Stimulated activated CD4-positive, alpha-beta T cell treated with anti-CD3 and anti-CD28 coated beads, TNF-alpha, amount 100 ng/mL, for 1 hour (primary cell): Measurements from ENCODE around the gene PATJ.
"Not testable (repeated sequence)": the region's sequence is repeated elsewhere in the genome, so short reads cannot be mapped to it uniquely, and the experiment has no call there.

Experiments used
- DNase-seq, 3 donors: peaks; one replicate each; pipeline ENCODE4 v3.0.0-alpha.2; 2020; ENCODE audit warnings: low read depth in 3 of 3, low spot score in 1 of 3

Gene PATJ

DNA sequence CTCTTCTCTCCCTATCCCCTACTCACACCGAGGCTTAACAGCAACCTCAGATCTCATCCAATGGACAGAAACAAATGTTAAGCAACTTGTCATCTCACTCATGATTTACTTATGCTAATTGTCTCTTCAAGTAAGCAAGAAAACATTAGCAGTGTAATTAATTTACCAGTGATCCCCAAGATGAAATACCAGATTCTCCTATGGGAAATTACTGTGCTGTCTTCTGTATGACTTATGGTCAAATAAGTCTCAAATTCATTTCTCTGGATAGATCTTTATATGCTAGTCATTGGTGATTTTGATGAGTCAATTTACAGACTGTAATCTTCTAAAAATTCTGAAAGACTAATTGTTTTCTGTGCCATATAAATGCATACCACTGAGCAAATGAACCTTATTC, 419.4 kb downstream of the PATJ start:
- no peak for DNase-seq

DNA sequence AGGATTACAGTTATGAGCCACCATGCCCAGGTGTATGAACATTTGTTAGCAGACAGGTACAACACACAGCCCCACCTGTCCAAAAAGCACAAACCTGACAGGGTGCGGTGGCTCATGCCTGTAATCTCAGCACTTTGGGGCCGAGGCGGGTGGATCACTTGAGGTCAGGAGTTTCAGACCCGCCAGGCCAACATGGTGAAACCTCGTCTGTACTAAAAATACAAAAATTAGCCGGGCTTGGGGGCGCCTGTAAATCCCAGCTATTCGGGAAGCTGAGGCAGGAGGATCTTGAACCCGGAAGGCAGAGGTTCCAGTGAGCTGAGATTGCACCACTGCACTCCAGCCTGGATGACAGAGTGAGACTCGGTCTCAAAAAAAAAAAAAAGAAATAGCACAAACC, 428.1 kb downstream of the PATJ start:
- not testable (repeated sequence) for DNase-seq

DNA sequence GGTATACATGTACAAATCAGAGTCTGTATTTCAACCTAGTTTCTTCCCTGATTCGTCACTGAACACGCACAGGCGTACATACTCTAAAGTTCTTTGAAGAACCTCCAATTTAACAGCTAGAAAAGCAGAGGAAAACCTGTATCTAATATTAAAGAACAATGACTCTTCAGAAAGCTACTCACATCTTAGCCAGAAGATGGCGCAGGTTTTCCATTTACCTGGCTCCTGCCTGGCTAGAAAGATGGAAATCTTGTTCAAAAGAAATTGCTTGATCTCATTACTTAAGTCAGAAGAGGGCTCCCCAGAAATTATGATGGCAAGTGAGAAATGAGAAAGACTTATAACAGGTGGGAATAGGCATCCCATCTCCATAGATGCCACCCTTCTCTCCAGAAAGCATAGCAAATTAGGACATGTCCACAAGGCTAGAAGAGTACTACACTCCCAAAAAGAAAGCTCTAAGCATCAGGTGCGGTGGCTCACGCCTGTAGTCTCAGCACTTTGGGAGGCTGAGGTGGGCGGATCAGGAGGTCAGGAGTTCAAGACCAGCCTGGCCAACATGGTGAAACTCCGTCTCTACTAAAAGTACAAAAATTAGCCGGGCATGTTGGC, 433.4 kb downstream of the PATJ start:
- DNase-seq = no peak

DNA sequence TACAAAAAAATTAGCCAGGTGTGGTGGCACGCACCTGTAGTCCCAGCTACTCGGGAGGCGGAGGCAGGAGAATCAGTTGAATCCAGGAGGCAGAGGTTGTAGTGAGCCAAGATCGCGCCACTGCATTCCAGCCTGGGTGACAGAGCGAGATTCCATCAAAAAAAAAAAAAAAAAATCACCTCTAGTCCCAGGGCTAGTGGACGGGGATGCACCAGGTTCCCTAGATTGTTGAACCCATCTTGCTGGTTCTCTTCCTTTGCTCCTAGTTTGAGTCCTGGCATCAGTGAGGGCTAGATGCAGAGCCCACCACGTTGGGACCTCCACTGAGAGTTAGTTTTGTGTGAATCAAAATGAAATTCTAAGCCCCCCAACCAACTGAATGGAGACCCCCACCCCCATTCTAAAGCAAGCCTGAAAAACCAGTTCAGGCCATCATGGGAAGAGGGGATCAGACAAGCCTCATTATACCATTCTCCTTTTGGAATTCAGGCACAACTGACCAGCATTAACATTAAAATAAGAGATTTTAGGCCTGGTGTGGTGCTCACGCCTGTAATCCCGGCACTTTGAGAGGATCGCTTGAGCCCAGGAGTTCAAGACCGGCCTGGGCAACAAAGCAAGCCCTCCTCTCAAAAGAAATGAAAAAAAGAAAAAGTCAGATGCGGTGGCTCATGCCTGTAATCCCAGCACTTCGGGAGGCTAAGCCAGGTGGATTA, 434.5 kb downstream of the PATJ start:
- DNase-seq = no peak

DNA sequence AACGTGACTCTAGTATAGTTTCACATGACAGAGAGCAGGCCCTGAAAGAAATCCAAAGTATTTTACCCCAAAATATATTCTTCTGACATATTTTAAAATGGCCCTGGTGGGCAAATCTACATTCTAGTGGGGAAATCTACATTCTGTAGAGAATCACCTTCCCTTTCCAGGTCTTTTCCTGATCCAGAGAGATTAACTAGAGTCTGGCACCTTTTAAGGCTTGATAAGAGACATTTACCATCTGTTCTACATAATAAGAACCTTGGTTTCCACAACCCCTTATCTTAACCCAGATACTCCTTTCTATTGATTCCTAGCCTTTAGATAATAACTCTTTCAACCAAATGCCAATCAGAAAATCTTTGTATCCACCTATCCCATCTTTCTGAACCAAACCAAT, 435.3 kb downstream of the PATJ start:
- DNase-seq = no peak

DNA sequence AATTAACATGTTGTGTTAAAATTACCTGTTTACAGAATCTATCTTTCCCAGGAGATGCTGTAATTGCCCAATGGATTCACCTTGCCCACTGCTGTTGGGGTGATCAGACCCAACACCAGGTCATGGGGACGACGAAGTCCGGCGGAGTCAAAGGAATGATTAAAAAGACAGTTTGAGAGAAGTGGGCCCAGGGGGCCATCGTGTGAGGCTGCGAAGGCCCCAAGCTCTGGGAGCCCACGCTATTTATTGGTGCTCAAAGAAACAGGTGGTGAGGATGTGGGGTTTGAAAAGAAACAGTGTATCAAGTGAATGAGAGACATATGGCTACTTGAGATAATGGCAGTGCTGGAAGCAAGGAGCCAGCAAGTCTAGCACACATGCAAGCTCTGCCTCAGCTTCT, 436.1 kb downstream of the PATJ start:
- DNase-seq = no peak

DNA sequence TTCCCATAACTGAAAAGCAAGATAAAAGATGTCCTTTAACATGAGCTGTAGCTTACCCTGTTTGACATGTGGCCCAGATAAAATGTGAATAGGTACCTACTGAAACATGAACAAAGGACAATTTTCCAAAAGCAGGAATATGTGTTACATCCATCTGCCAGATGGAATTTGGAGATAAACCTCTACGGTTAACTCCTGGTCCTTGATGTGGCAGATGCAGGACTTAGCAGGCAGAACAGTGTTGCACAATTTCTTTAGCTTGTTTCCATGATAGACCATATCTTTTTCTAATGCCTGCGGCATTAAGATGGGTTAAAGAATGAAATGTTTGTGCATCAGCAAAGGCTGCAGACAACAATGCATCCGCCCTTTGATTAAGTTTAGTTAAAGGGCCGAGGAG, 437.8 kb downstream of the PATJ start:
- DNase-seq = not testable (repeated sequence)

DNA sequence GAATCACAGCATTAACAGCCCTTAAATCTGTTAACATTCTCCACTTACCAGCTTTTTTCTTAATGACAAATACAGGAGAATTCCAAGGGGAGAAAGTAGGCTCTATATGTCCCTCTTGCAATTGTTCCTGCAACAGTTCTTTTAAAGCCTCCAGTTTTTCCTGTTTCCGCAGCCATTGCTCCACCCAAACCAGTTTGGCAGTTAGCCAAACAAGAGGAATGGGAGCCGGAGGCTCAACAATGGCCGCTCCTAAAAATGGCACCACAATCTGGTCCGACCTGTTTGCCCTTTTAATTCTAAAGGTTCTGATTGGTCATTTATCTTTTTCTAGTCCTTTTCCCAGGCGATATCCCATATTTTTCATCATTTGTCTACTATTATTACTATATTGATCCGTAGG, 438.4 kb downstream of the PATJ start:
- no peak for DNase-seq

DNA sequence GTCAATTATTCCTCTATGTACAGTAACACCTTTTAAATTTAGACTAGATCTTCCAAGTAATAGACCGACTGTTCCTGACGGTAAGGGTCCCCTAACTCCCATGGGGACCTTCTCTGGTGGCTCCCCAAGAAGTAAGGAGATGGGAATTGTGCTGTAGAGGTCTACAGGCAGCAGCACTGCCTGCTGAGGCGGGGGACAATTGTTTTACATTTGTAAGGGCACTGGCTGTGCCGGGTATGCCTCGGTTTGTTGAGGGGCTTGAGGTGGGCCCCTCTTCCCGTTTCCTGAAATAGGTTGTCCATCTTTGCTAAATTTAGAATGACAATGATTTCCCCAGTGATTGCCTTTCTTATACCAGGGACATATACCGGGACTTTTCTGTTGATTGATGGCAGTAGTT, 439.3 kb downstream of the PATJ start:
- DNase-seq = no peak

DNA sequence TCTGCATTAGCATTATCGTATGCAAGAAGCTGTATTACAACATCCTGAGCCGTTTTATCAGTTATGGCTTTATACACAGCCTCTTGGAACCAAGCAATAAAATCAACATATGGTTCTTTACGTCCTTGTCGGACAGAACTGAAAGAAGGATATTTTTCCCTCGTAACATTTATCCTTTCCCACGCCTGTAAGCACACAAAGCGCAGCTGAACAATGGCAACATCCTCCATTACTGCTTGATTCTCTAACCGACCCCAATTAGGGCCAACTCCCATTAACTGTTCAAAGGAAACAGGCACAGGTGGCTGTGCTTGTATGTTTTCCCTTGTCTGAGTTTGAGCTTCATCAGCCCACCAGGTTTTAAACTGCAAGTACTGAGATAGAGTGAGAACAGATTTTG, 439.9 kb downstream of the PATJ start:
- DNase-seq = not testable (repeated sequence)

DNA sequence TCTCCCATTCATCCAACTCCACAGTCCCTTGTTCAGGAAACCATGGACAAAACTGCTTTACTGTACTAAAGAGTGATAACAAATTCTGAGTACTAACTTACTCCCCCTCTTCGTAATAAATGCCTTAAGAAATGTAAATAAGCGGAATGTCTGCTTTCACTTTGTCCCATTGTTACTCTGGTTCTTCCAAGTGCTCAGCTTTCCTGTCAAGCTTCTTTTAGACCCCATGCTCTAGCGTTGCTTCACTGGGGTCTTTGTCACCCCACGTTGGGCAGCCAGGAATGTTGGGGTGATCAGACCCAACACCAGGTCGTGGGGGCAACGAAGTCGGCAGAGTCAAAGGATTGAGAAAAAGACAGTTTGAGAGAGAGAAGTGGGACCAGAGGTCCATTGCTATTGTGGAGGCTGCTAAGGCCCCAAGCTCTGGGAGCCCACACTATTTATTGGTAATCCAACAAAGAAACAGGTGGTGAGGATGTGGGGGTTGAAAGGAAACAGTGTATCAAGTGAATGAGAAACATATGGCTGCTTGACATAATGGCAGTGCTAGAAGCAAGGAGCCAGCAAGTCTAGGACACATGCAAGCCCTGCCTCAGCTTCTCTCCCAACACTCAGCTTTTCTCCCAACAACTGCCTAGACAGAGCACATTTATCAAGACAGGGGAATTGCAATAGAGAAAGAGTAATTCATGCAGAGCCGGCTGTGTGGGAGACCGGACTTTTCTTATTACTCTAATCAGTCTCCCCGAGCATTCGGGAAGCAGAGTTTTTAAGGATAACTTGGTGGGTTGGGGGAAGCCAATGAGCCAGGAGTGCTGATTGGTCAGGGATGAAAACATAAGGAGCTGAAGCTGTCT, 441.1 kb downstream of the PATJ start:
- not testable (repeated sequence) for DNase-seq

DNA sequence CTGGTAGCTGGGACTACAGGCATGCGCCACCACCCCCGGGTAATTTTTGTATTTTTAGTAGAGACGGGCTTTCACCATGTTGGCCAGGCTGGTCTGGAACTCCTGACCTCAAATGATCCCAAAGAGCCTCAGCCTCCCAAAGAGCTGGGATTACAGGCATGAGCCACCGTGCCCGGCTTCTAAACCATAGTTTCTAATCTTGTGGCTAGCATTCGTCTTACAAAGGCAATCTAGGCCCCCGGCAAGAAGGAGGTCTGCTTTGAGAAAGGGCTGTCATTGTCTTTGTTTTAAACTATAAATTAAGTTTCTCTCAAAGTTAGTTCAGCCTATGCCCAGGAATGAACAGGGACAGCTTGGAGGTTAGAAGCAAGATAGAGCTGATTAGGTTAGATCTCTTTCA, 442.1 kb downstream of the PATJ start:
- no peak for DNase-seq

DNA sequence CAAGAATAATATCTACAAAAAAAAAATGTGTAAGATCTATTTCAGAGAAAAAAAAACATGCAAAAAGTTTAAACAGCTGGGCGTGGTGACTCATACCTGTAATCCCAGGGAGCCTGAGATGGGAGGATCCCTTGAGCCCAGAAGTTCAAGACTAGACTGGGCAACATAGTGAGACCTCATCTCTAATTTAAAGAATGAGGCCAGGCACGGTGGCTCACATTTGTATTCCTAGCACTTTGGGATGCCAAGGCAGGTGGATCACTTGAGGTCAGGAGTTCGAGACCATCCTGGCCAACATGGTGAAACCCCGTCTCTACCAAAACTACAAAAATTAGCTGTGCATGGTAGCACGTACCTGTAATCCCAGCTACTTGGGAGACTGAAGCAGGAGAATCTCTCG, 443.0 kb downstream of the PATJ start:
- DNase-seq = not testable (repeated sequence)

DNA sequence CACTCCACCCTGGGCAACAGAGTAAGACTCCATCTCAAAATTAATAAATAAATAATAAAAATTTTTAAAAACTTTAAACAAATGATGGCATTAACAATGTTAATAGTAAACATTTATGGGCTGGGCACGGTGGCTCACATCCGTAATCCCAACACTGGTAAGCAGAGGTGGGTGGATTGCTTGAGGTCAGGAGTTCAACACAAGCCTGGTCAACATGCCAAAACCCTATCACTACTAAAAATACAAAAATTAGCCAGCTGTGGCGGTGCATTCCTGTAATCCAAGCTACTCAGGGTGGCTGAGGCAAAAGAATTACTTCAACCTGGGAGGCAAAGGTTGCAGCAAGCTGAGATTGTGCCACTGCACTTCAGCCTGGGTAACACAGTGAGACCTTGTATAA, 443.4 kb downstream of the PATJ start:
- DNase-seq = no peak

DNA sequence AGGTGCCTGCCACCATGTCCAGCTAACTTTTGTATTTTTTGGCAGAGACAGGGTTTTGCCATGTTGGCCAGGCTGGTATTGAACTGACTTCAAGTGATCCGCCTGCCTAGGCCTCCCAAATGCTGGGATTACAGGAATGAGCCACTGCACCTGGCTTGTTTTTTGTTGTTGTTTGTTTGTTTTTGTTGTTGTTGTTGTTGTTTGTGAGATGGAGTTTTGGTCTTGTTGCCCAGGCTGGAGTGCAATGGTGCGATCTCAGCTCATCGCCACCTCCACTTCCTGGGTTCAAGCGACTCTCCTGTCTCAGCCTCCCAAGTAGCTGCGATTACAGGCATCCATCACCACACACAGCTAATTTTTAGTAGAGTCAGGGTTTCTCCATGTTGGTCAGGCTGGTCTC, 445.3 kb downstream of the PATJ start:
- no peak for DNase-seq

DNA sequence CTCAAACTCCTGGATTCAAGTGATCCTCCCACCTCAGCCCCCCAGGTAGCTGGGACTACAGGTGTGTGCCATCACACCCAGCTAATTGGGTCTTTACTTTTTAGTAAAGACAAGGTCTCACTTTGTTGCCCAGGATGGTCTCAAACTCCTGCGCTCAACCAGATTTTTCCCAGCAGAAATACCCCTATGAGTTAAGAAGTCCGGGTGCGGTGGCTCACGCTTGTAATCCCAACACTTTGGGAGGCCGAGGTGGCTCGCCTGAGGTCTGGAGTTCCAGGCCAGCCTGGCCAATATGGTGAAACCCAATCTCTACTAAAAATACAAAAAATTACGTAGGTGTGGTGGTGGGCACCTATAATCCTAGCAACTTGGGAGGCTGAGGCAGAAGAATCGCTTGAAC, 445.8 kb downstream of the PATJ start:
- no peak for DNase-seq

DNA sequence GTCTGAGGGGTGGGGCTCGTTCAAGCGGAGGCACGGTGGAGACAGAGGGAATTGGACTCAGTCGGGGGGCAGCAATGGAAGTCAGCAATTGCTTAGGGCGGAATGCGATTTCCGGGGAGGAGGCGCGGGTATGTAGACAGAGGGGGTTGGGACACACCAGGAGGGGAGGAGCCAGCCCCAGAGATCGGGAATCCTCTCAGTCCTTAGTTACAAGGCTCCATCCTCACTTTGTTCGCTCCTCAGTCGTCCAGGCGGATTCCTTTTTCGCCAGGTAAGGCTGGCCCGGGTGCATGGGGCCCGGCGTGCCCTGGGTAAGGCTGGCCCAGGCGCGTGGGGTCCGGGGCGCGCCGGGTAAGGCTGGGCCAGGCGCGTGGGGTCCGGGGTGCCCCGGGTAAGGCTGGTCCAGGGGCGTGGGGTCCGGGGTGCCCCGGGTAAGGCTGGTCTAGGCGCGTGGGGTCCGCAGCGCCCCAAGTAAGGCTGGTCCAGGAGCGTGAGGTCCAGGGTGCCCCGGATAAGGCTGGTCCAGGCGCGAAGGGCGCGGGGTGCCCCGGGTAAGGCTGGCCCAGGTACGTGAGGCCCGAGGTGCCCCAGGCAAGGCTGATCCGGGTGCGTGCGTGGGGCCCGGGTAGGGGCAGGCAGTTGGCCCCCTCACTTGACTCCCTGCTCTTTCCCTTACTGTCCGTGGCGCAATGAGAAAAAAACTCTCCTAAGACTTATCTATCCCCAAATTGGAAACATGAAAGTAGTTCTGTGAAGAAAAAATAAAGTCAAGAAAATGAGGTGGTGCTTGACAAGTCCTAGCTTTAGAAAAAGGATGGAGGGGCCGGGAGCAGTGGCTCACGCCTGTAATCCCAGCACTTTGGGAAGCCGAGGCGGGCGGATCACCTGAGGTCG, 452.6 kb downstream of the PATJ start, which contains the start of gene L1TD1:
Gene L1TD1, plus strand, starts transcription at position 199 of the 894 bp plus-strand sequence. CDS start 11,780 bp downstream, outside the sequence.
- no peak for DNase-seq

DNA sequence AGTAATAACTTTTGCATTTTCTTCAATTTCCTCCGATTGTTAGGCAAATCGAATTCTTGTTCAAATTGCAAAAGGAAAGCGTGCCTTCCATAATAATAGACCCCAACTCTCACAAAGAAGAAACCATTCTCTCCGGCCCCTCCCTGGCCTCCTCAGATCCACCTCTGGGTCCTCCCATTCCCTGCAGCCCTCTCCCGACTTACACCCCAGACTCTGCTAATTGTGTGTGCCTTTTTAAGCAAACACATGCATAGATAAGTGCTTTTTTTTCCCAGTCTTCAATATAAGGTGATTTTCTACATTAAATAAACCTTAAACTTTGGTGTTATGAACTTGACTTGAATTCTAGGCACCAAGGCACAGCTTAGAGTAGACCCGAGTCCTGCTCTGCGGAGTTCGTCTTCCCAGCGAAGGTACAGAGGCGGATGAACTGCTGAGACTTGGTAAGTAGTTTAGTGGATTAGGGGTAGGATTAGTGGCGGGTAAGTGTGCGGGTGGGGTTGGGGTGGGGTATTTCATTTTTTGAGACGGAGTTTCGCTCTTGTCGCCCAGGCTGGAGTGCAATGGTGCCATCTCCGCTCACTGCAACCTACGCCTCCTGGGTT, 453.9 kb downstream of the PATJ start:
- DNase-seq = no peak

DNA sequence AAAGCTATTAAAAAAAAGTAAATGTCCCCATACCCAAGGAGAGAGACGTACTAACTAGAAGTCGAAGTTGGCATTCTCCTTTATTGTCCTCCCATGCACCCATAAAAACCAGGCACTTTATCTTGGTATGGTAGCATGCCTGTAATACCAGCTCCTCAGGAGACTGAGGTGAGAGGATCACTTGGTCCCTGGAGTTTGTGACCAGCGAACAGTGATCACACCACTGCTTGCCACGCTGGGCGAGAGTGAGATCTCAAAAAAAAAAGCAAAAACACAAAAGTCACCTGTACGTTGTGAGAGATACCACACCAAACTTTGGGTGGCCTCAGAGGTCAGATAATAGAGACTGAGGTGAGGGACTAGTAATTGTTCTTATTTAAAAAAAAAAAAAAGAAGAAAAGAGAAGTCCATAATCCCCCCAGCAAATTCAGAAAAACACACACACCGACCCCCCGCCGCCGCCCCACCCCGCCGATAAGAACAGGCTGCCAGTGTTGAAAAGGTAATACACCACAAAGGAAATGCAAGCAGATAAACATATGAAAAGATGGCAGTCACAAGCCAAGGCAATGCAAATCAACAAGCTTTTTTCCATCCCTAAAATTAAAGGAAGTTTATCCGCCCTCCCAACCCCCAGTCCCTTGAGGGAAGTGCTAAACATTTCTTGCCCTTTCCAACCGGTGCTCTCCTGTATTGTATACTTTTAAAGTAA, 455.9 kb downstream of the PATJ start:
- DNase-seq = no peak

DNA sequence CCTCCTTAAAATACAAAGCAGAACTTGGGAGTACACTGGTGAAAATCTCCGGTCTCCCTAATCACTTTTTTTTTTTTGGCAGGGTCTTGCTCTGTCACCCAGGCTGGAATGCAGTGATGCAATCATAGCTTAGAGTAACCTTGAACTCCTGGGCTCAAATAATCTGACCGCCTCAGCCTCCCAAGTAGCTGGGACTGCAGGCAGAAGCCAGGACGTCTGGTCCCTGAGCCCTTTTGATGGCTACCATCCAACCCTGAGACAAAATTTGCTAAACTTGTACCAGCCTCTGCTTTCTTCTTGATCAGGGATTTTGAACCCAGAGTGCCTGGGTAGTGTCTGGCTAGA, 456.5 kb downstream of the PATJ start:
- DNase-seq = no peak
